SW 1271 (cell line): ENCODE results near the gene ZFX.
"Not testable (repeated sequence)": the region's sequence is repeated elsewhere in the genome, so short reads cannot be mapped to it uniquely, and the experiment has no call there.

Source experiments
- DNase-seq, 2 experiments: peaks; one replicate each; lab custom pipeline; 2025; lab: John Stamatoyannopoulos, UW

Gene ZFX

GRCh38 chrX:24149351-24150050 lies at the start of gene ZFX:
ZFX (plus strand) TSS chrX:24149729; CDS start chrX:24172743, 23,014 bp downstream.
- peak in 1 of 2 experiments; percentile 0 for DNase-seq

- no peak for DNase-seq
These were observed 48.8 kb upstream of the ZFX start for GRCh38 chrX:24100713-24101112.

- no peak for DNase-seq
These were observed 39.5 kb upstream of the ZFX start for GRCh38 chrX:24110069-24110468.

- DNase-seq = no peak
These were observed 36.3 kb upstream of the ZFX start for GRCh38 chrX:24113181-24113580.

GRCh38 chrX:24117258-24117657 lies 32.3 kb upstream of the ZFX start:
- DNase-seq = no peak

GRCh38 chrX:24124244-24124799 lies 25.2 kb upstream of the ZFX start:
- no peak for DNase-seq

- DNase-seq = no peak
These were observed 24.4 kb upstream of the ZFX start for GRCh38 chrX:24125028-24125612.

GRCh38 chrX:24131476-24131875 lies 18.1 kb upstream of the ZFX start:
- DNase-seq = no peak

- no peak for DNase-seq
These were observed 16.2 kb upstream of the ZFX start for GRCh38 chrX:24133312-24133711.

- DNase-seq = not testable (repeated sequence)
These were observed 13.8 kb upstream of the ZFX start for GRCh38 chrX:24135768-24136167.

GRCh38 chrX:24137192-24137591 lies 12.3 kb upstream of the ZFX start:
- DNase-seq = no peak

GRCh38 chrX:24143982-24144381 lies 5.5 kb upstream of the ZFX start:
- DNase-seq = not testable (repeated sequence)

GRCh38 chrX:24144528-24144927 lies 5.0 kb upstream of the ZFX start:
- DNase-seq = no peak

- DNase-seq = no peak
These were observed 4.0 kb upstream of the ZFX start for GRCh38 chrX:24145303-24146186.

GRCh38 chrX:24146283-24146949 lies 3.1 kb upstream of the ZFX start:
- peak in 1 of 2 experiments; percentile 1 for DNase-seq

GRCh38 chrX:24147165-24147564 lies 2.4 kb upstream of the ZFX start:
- DNase-seq = no peak

- peak in 1 of 2 experiments; percentile 1 for DNase-seq
These were observed 1.4 kb upstream of the ZFX start for GRCh38 chrX:24148121-24148520.

GRCh38 chrX:24148535-24149350 lies 786 bp upstream of the ZFX start:
- peak in 1 of 2 experiments; percentile 2 for DNase-seq

- peak; percentile 0 to 28 for DNase-seq
These were observed 692 bp downstream of the ZFX start for GRCh38 chrX:24150051-24150790.

- DNase-seq = no peak
These were observed 1.4 kb downstream of the ZFX start for GRCh38 chrX:24150898-24151297.
